Measurements from ENCODE around the gene RAMP1.
"Not testable (repeated sequence)": the region's sequence is repeated elsewhere in the genome, so short reads cannot be mapped to it uniquely, and the experiment has no call there.

GRCh38 chr2:237848940-237849339 is 10.5 kb upstream of the RAMP1 start:
- TF ChIP-seq POLR2AphosphoS5 (IDR thresholded peaks at IDR 0.05); EZH2 (IDR thresholded peaks at IDR 0.05; ENCODE audit: borderline replicate concordance, insufficient read depth, low read length, poor library complexity, severe bottlenecking); TAF1 (IDR thresholded peaks at IDR 0.05; ENCODE audit: low read depth); REST (IDR thresholded peaks at IDR 0.05; ENCODE audit: borderline replicate concordance); MXI1 (conservative IDR thresholded peaks at IDR 0.05; ENCODE audit: poor library complexity, severe bottlenecking); SMC3 (conservative IDR thresholded peaks at IDR 0.05; ENCODE audit: poor library complexity): not testable (repeated sequence)
- TF ChIP-seq, protein P1, sequence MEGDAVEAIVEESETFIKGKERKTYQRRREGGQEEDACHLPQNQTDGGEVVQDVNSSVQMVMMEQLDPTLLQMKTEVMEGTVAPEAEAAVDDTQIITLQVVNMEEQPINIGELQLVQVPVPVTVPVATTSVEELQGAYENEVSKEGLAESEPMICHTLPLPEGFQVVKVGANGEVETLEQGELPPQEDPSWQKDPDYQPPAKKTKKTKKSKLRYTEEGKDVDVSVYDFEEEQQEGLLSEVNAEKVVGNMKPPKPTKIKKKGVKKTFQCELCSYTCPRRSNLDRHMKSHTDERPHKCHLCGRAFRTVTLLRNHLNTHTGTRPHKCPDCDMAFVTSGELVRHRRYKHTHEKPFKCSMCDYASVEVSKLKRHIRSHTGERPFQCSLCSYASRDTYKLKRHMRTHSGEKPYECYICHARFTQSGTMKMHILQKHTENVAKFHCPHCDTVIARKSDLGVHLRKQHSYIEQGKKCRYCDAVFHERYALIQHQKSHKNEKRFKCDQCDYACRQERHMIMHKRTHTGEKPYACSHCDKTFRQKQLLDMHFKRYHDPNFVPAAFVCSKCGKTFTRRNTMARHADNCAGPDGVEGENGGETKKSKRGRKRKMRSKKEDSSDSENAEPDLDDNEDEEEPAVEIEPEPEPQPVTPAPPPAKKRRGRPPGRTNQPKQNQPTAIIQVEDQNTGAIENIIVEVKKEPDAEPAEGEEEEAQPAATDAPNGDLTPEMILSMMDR (IDR thresholded peaks at IDR 0.05; ENCODE audit: poor library complexity, severe bottlenecking), result not testable (repeated sequence)
